NCI-H1092 (cell line): ENCODE results near the gene DNAJB2.
"Not testable (repeated sequence)": the region's sequence is repeated elsewhere in the genome, so short reads cannot be mapped to it uniquely, and the experiment has no call there.

Experiments
- DNase-seq: peaks from one replicate; lab custom pipeline; 2025; lab: John Stamatoyannopoulos, UW

DNAJB2 gene

GRCh38 chr2:219302412-219302968, 23.3 kb downstream of the DNAJB2 start:
- no peak for DNase-seq

- no peak for DNase-seq
Measured at GRCh38 chr2:219304223-219304622, 25.1 kb downstream of the DNAJB2 start.

- DNase-seq, result no peak
Measured at GRCh38 chr2:219306047-219306446, 26.9 kb downstream of the DNAJB2 start.

- no peak for DNase-seq
Measured at GRCh38 chr2:219308142-219309101, 29.3 kb downstream of the DNAJB2 start.

GRCh38 chr2:219309278-219309677, 30.1 kb downstream of the DNAJB2 start, which contains the start of gene PTPRN:
TSS of gene PTPRN (minus strand) at chr2:219309401. CDS start at chr2:219309332, 69 bp downstream.
- DNase-seq, result peak; percentile 27

GRCh38 chr2:219312683-219313263, 33.6 kb downstream of the DNAJB2 start:
- DNase-seq, result not testable (repeated sequence)

GRCh38 chr2:219314804-219315468, 35.8 kb downstream of the DNAJB2 start:
- no peak for DNase-seq

- DNase-seq, result no peak
Measured at GRCh38 chr2:219323434-219323833, 44.3 kb downstream of the DNAJB2 start.

GRCh38 chr2:219325136-219325535, 46.0 kb downstream of the DNAJB2 start:
- DNase-seq, result no peak

GRCh38 chr2:219325657-219326315, 46.6 kb downstream of the DNAJB2 start:
- no peak for DNase-seq

GRCh38 chr2:219327719-219328118, 48.6 kb downstream of the DNAJB2 start:
- DNase-seq, result no peak

- DNase-seq, result no peak
Measured at GRCh38 chr2:219331560-219332213, 52.5 kb downstream of the DNAJB2 start.

GRCh38 chr2:219332542-219332941, 53.4 kb downstream of the DNAJB2 start, which contains the start of gene RESP18:
TSS of gene RESP18 (minus strand) at chr2:219332744.
- DNase-seq, result no peak

GRCh38 chr2:219334076-219334475, 54.9 kb downstream of the DNAJB2 start:
- DNase-seq, result no peak

GRCh38 chr2:219335373-219335786, 56.2 kb downstream of the DNAJB2 start:
- no peak for DNase-seq
